ENCODE measurements around the gene CFAP299.

Gene CFAP299

DNA sequence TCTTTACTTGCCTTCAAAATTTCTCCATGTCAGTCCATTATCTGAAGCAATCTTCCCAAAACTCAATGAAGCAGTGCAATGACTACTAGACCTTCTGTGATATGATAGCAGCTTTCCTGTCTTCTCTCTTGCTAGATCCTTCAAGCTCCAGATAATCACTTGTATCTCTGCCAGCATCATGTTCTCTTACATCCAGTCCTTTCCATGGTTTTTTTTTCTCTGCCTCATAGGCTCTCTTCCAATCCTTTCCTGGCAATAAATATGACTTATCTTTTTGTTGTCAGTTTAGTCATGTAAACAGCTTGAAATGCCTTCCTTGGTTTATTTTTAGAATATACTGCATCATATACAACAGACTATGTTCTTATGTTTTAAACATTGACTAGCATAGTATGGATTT is 193.5 kb downstream of the CFAP299 start:
- H3K56ac ChIP-seq (ENCODE audit: low read length) = no peak overlapping the region
- H3K4me3 ChIP-seq (ENCODE audit: low read length) = no peak overlapping the region
- H3K18ac ChIP-seq (ENCODE audit: low read length) = no peak overlapping the region
- H3K27me3 ChIP-seq (ENCODE audit: insufficient read depth, low read length, poor library complexity) = no peaks in the 10 kb centered on the region
- no peak overlapping the region for H4K8ac ChIP-seq (ENCODE audit: low read depth, low read length)
- H3K4ac ChIP-seq (ENCODE audit: low read depth, low read length) = no peak overlapping the region
- no peak overlapping the region for H2BK120ac ChIP-seq (ENCODE audit: low read depth, low read length)
- DNase-seq = no peak
- H2BK15ac ChIP-seq (replicated peaks; ENCODE audit: low read depth) = no peak overlapping the region
- no peak overlapping the region for H2AK5ac ChIP-seq (ENCODE audit: low read length)
- H3K4me1 ChIP-seq (ENCODE audit: control insufficient read depth, low read depth, low read length) = no peaks in the 10 kb centered on the region
- H3K36me3 ChIP-seq (ENCODE audit: control insufficient read depth, insufficient read depth, low read length) = no peaks in the 10 kb centered on the region
- no peak overlapping the region for H4K5ac ChIP-seq (ENCODE audit: low read length)
- no peak overlapping the region for H3K4me2 ChIP-seq (ENCODE audit: low read length)
- no peaks in the 10 kb centered on the region for H3K79me2 ChIP-seq (ENCODE audit: control insufficient read depth, insufficient read depth, low read length)
- H3K79me1 ChIP-seq (ENCODE audit: low read length) = no peaks in the 10 kb centered on the region
- H3K9ac ChIP-seq (ENCODE audit: low read length) = no peak overlapping the region
- no peak overlapping the region for H3K27ac ChIP-seq (ENCODE audit: low read depth, low read length)
- no peak overlapping the region for H2BK5ac ChIP-seq (ENCODE audit: low read length)
- no peak overlapping the region for H3K23ac ChIP-seq (ENCODE audit: low read length)

DNA sequence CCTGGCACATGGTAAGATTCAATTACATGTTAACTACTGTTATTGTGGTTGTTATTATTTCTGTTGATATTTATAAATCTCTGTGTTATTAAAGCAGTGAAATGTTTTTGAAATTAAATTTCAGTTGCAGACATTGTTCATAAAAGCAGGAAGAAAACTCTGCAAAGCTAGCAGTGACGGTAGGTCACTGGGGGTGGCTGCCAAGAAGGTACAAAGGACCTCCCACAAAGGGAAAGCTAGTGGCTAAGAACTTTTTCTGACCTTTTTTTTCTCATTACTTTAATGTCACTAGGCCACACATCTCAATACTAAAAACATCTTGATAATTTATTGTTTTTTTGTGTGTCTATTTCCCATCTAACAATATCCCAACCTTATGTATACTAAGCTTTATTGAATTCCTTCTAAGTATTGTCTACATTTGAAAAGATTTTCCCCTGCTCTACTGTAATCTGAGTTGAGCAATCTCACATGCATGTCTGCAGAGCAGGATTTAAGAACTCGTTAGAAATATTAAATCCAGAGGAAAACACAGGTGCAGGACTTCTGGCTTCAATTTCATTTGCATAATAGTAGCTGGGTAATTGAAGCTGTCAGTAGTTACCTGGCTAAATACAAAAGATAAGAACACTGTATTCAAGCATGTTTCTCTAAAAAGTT is 197.3 kb downstream of the CFAP299 start:
- Histone ChIP-seq H3K27ac (ENCODE audit: low read depth, low read length) (no peak overlapping the region), H3K4me1 (ENCODE audit: control insufficient read depth, low read depth, low read length) (no peaks in the 10 kb centered on the region), H4K8ac (ENCODE audit: low read depth, low read length) (no peak overlapping the region), H2AK5ac (ENCODE audit: low read length) (no peak overlapping the region), H3K36me3 (ENCODE audit: control insufficient read depth, insufficient read depth, low read length) (no peaks in the 10 kb centered on the region), H3K79me2 (ENCODE audit: control insufficient read depth, insufficient read depth, low read length) (no peaks in the 10 kb centered on the region), H2BK120ac (ENCODE audit: low read depth, low read length) (no peak overlapping the region), H3K4me2 (ENCODE audit: low read length) (no peak overlapping the region), H3K4ac (ENCODE audit: low read depth, low read length) (no peak overlapping the region), H3K56ac (ENCODE audit: low read length) (no peak overlapping the region), H2BK5ac (ENCODE audit: low read length) (no peak overlapping the region), H3K18ac (ENCODE audit: low read length) (no peak overlapping the region), H3K79me1 (ENCODE audit: low read length) (no peaks in the 10 kb centered on the region), H4K5ac (ENCODE audit: low read length) (no peak overlapping the region), H3K27me3 (ENCODE audit: insufficient read depth, low read length, poor library complexity) (no peaks in the 10 kb centered on the region), H3K23ac (ENCODE audit: low read length) (no peak overlapping the region), H3K4me3 (ENCODE audit: low read length) (no peak overlapping the region), H2BK15ac (replicated peaks; ENCODE audit: low read depth) (no peak overlapping the region), H3K9ac (ENCODE audit: low read length) (no peak overlapping the region)
- WGBS (ENCODE audit: extremely low coverage, insufficient coverage, low lambda C conversion rate) = no CpG with 5 or more reads among the region's 2 CpGs
- DNase-seq = no peak

DNA sequence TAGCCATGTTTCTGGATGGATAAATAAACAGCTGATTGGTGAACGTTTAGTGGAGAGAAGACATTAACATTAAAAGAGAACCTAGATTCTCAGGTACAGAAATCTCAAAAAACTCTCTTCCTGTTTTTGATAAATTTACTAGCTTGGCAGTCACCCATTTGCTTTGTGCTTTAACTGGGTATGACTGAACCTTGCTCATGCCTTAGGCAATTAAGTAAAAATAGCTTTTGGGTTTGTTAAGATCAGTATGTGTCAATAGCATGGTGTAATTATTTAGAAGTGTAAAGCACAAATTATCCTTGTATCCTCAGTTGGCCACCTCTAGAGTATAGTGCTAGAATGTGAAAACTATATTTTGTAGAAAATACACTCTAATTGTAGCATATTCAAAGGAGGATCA is 200.0 kb downstream of the CFAP299 start:
- no peak overlapping the region for H2BK15ac ChIP-seq (replicated peaks; ENCODE audit: low read depth)
- no peaks in the 10 kb centered on the region for H3K36me3 ChIP-seq (ENCODE audit: control insufficient read depth, insufficient read depth, low read length)
- no peak overlapping the region for H3K4me2 ChIP-seq (ENCODE audit: low read length)
- H2AK5ac ChIP-seq (ENCODE audit: low read length) = no peak overlapping the region
- no peak overlapping the region for H2BK5ac ChIP-seq (ENCODE audit: low read length)
- no peak overlapping the region for H4K8ac ChIP-seq (ENCODE audit: low read depth, low read length)
- H3K23ac ChIP-seq (ENCODE audit: low read length) = no peak overlapping the region
- no peaks in the 10 kb centered on the region for H3K79me2 ChIP-seq (ENCODE audit: control insufficient read depth, insufficient read depth, low read length)
- no peak for DNase-seq
- no CpG with 5 or more reads among the region's 1 CpG for WGBS (ENCODE audit: extremely low coverage, insufficient coverage, low lambda C conversion rate)
- no peak overlapping the region for H3K9ac ChIP-seq (ENCODE audit: low read length)
- H3K27ac ChIP-seq (ENCODE audit: low read depth, low read length) = no peak overlapping the region
- H4K5ac ChIP-seq (ENCODE audit: low read length) = no peak overlapping the region
- H3K4ac ChIP-seq (ENCODE audit: low read depth, low read length) = no peak overlapping the region
- no peaks in the 10 kb centered on the region for H3K27me3 ChIP-seq (ENCODE audit: insufficient read depth, low read length, poor library complexity)
- H3K18ac ChIP-seq (ENCODE audit: low read length) = no peak overlapping the region
- no peak overlapping the region for H3K4me3 ChIP-seq (ENCODE audit: low read length)
- no peak overlapping the region for H3K56ac ChIP-seq (ENCODE audit: low read length)
- no peaks in the 10 kb centered on the region for H3K79me1 ChIP-seq (ENCODE audit: low read length)
- H2BK120ac ChIP-seq (ENCODE audit: low read depth, low read length) = no peak overlapping the region
- no peaks in the 10 kb centered on the region for H3K4me1 ChIP-seq (ENCODE audit: control insufficient read depth, low read depth, low read length)

DNA sequence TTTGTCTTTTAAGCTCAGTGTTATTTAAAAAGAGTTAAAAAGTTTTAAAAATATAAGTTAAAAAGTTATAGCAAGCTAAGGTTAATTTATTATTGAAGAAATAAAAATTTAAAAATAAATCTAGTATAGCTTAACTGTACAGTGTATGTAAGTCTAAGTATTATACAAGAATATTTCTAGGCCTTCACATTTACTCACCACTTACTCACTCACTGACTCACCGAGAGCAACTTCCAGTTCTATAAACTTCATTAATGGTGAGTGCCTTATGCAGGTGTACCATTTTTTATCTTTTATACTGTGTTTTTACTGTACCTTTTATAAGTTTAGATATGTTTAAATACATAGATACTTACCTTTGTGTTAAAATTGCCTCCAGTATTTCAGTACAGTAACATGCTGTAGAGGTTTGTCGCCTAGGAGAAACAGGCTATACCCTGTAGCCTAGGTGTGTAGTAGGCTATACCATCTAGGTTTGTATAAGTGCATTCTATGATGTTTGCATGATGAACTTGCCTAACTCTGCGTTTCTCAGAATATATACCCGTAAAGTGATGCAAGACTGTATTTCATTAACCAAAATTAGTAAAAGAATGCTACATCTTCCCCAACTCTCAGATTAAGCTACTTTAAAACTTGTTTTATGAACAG is 202.9 kb downstream of the CFAP299 start:
- Histone ChIP-seq H3K18ac (ENCODE audit: low read length) (no peak overlapping the region), H3K79me2 (ENCODE audit: control insufficient read depth, insufficient read depth, low read length) (no peaks in the 10 kb centered on the region), H3K27ac (ENCODE audit: low read depth, low read length) (no peak overlapping the region), H3K9ac (ENCODE audit: low read length) (no peak overlapping the region), H3K36me3 (ENCODE audit: control insufficient read depth, insufficient read depth, low read length) (no peaks in the 10 kb centered on the region), H3K56ac (ENCODE audit: low read length) (no peak overlapping the region), H3K4me1 (ENCODE audit: control insufficient read depth, low read depth, low read length) (no peaks in the 10 kb centered on the region), H2BK5ac (ENCODE audit: low read length) (no peak overlapping the region), H2AK5ac (ENCODE audit: low read length) (no peak overlapping the region), H3K27me3 (ENCODE audit: insufficient read depth, low read length, poor library complexity) (no peaks in the 10 kb centered on the region), H3K4me2 (ENCODE audit: low read length) (no peak overlapping the region), H3K23ac (ENCODE audit: low read length) (no peak overlapping the region), H3K79me1 (ENCODE audit: low read length) (no peaks in the 10 kb centered on the region), H3K4me3 (ENCODE audit: low read length) (no peak overlapping the region), H2BK120ac (ENCODE audit: low read depth, low read length) (no peak overlapping the region), H4K8ac (ENCODE audit: low read depth, low read length) (no peak overlapping the region), H3K4ac (ENCODE audit: low read depth, low read length) (no peak overlapping the region), H2BK15ac (replicated peaks; ENCODE audit: low read depth) (no peak overlapping the region), H4K5ac (ENCODE audit: low read length) (no peak overlapping the region)
- DNase-seq = no peak
- no CpG with 5 or more reads among the region's 4 CpGs for WGBS (ENCODE audit: extremely low coverage, insufficient coverage, low lambda C conversion rate)

DNA sequence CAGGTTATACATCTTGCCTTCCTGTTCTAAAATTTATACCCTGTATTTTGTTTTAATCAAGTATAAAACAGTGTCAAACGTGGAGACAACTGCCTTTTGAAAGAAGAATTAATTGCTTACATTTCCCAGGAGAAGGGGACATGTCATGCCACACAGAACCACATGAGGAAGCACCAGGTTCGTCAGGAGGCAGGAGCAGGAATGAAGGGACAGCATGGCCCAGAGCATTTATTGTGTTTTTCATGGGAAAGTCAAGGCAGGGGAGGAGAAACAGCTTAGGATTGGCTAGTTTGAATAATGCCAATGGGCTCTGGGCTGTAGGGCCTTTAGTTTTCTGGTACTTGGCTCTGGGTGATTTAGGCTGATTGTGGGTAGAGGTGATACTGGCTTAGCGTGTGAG is 203.7 kb downstream of the CFAP299 start:
- H4K5ac ChIP-seq (ENCODE audit: low read length) = no peak overlapping the region
- WGBS (ENCODE audit: extremely low coverage, insufficient coverage, low lambda C conversion rate) = 100% methylated on average over 1 of the region's 3 CpGs

DNA sequence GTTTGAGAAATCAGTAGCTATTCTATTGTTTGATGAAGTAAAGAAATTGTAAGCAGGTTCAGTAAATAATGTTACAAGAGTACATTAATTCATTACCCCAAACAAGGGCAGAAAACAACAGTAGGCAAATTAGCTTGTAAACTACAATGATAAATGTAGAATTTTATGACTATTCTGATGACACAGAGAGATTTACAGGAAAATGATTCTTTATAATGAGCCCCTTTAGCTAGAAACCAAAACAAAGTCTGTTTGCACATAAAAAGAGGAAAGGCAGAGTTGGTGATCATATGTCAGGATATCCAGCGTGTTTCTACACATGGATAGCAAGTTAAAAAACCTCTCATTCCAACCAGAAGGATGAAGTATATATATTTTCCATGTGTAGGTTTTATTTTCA is 204.8 kb downstream of the CFAP299 start:
- no peaks in the 10 kb centered on the region for H3K79me1 ChIP-seq (ENCODE audit: low read length)
- H3K36me3 ChIP-seq (ENCODE audit: control insufficient read depth, insufficient read depth, low read length) = no peaks in the 10 kb centered on the region
- H3K27ac ChIP-seq (ENCODE audit: low read depth, low read length) = no peak overlapping the region
- no peak overlapping the region for H3K4me2 ChIP-seq (ENCODE audit: low read length)
- H3K4me3 ChIP-seq (ENCODE audit: low read length) = no peak overlapping the region
- no peaks in the 10 kb centered on the region for H3K79me2 ChIP-seq (ENCODE audit: control insufficient read depth, insufficient read depth, low read length)
- no peak overlapping the region for H2BK120ac ChIP-seq (ENCODE audit: low read depth, low read length)
- no peak overlapping the region for H3K23ac ChIP-seq (ENCODE audit: low read length)
- no peak overlapping the region for H3K56ac ChIP-seq (ENCODE audit: low read length)
- no peak overlapping the region for H3K4ac ChIP-seq (ENCODE audit: low read depth, low read length)
- no peak overlapping the region for H2AK5ac ChIP-seq (ENCODE audit: low read length)
- H3K9ac ChIP-seq (ENCODE audit: low read length) = no peak overlapping the region
- H4K5ac ChIP-seq (ENCODE audit: low read length) = no peak overlapping the region
- no peak for DNase-seq
- no peak overlapping the region for H2BK15ac ChIP-seq (replicated peaks; ENCODE audit: low read depth)
- no peaks in the 10 kb centered on the region for H3K27me3 ChIP-seq (ENCODE audit: insufficient read depth, low read length, poor library complexity)
- no peaks in the 10 kb centered on the region for H3K4me1 ChIP-seq (ENCODE audit: control insufficient read depth, low read depth, low read length)
- no peak overlapping the region for H3K18ac ChIP-seq (ENCODE audit: low read length)
- WGBS (ENCODE audit: extremely low coverage, insufficient coverage, low lambda C conversion rate) = no CpG with 5 or more reads among the region's 1 CpG
- H4K8ac ChIP-seq (ENCODE audit: low read depth, low read length) = no peak overlapping the region
- H2BK5ac ChIP-seq (ENCODE audit: low read length) = no peak overlapping the region

More for the DNA sequence above, 203.7 kb downstream of the CFAP299 start:
- Histone ChIP-seq H3K9ac (ENCODE audit: low read length) (no peak overlapping the region), H3K4ac (ENCODE audit: low read depth, low read length) (no peak overlapping the region), H3K36me3 (ENCODE audit: control insufficient read depth, insufficient read depth, low read length) (no peaks in the 10 kb centered on the region), H3K4me3 (ENCODE audit: low read length) (no peak overlapping the region), H2BK120ac (ENCODE audit: low read depth, low read length) (no peak overlapping the region), H3K23ac (ENCODE audit: low read length) (no peak overlapping the region), H2BK5ac (ENCODE audit: low read length) (no peak overlapping the region), H2AK5ac (ENCODE audit: low read length) (no peak overlapping the region), H3K4me1 (ENCODE audit: control insufficient read depth, low read depth, low read length) (no peaks in the 10 kb centered on the region), H3K79me1 (ENCODE audit: low read length) (no peaks in the 10 kb centered on the region), H3K56ac (ENCODE audit: low read length) (no peak overlapping the region), H4K8ac (ENCODE audit: low read depth, low read length) (no peak overlapping the region), H2BK15ac (replicated peaks; ENCODE audit: low read depth) (no peak overlapping the region), H3K4me2 (ENCODE audit: low read length) (no peak overlapping the region), H3K27me3 (ENCODE audit: insufficient read depth, low read length, poor library complexity) (no peaks in the 10 kb centered on the region), H3K18ac (ENCODE audit: low read length) (no peak overlapping the region), H3K27ac (ENCODE audit: low read depth, low read length) (no peak overlapping the region), H3K79me2 (ENCODE audit: control insufficient read depth, insufficient read depth, low read length) (no peaks in the 10 kb centered on the region)
- DNase-seq = peak; percentile 44

Measured in mesendoderm (in vitro differentiated cells).